Choroid plexus epithelial cell (primary cell): ENCODE data around the gene CLRN3.

Experiments
- DNase-seq: peaks from one replicate; pipeline ENCODE4 v3.0.0-alpha.2; 2010; ENCODE audit warnings: low read depth
- H3K4me3 ChIP-seq: 2 replicates; pipeline ENCODE4 v1.5.1; 2011; ENCODE audit warnings: low read depth, mild to moderate bottlenecking, control low read depth, low read length, moderate library complexity
- CTCF ChIP-seq: conservative IDR thresholded peaks from 2 replicates; pipeline ENCODE4 v1.5.1; 2011; ENCODE audit warnings: low read depth, mild to moderate bottlenecking, control low read depth, inconsistent platforms, low read length, moderate library complexity

Gene CLRN3

GRCh38 chr10:127849224-127849623, 43.5 kb downstream of the CLRN3 start:
- TF ChIP-seq CTCF: no peak
- no peak for DNase-seq
- no peak overlapping the region for H3K4me3 ChIP-seq

GRCh38 chr10:127848226-127848625, 44.5 kb downstream of the CLRN3 start:
- no peak for TF ChIP-seq CTCF
- H3K4me3 ChIP-seq: no peak overlapping the region
- no peak for DNase-seq

GRCh38 chr10:127845756-127846155, 47.0 kb downstream of the CLRN3 start:
- no peak for TF ChIP-seq CTCF
- no peak for DNase-seq
- no peak overlapping the region for H3K4me3 ChIP-seq

- DNase-seq: no peak
Measured at GRCh38 chr10:127840884-127841283, 51.9 kb downstream of the CLRN3 start.

DNA sequence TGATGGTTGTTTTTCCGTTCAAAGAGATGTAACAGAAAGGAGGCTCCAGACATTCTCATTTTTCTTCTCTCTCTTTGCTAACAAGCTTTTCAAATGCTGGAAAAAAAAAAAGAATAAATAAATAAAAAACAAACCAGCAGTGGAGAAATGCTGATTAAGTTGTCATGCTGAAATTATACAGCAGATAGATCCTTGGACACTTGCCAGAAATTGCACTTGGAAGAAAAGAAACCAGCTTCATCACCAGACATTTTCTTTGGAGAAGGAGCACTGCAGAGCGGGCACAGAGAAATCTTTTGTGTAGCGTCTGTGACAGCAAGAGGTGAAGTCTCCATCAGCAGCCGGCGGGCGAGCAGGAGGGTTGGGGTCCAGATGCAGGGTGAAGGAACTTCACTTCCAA, 55.8 kb downstream of the CLRN3 start:
- no peak overlapping the region for H3K4me3 ChIP-seq
- TF ChIP-seq CTCF: no peak
- peak; percentile 8 for DNase-seq

More at GRCh38 chr10:127840884-127841283, 51.9 kb downstream of the CLRN3 start:
- no peak for TF ChIP-seq CTCF
- H3K4me3 ChIP-seq: no peak overlapping the region

DNA sequence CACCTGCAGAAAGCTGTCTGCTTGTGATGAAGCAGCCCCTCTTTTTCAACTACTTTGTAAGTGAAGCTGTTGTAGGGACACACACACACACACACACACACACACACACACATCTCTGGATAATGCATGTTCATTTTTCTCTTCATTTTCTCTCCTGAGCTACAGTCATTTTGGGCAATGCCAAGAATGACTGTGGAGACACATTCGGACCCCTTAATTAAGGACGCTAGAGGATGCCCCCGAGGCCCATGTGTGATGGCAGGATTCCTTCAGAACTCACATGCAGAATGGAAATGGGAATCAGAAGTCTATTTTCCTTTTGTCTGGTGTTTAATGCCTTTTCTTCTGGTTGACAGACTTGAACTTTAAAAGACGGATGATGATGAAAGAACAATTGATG, 56.6 kb downstream of the CLRN3 start:
- TF ChIP-seq CTCF: no peak

DNA sequence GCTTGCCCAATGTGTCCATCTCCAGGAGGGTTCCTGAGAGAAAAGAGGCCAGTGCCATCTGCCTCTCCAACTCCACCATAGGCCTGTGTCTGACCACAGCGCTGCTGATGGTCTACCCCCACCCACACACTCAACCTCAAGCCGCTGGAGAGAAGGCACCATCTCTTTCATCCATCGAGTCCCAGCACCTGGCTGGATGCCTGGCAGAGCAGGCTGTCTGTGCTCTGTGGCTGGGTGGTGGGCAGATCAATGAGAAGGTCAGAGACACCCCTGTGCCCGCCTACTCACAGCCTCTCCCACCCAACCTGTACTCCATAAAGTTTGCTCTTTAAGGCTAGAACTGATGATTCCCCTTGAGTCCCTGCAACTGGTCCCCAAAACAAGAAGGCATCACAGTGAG, 58.0 kb downstream of the CLRN3 start:
- no peak for DNase-seq
- no peak overlapping the region for H3K4me3 ChIP-seq
- no peak for TF ChIP-seq CTCF

More for the DNA sequence above, 56.6 kb downstream of the CLRN3 start:
- no peak for DNase-seq
- no peak overlapping the region for H3K4me3 ChIP-seq
